HUES6 (cell line): ENCODE results near the gene WDR74.
A peak's percentile ranks its signal among the peaks of the same experiment; 100 is the strongest.
"Not testable (repeated sequence)": the region's sequence is repeated elsewhere in the genome, so short reads cannot be mapped to it uniquely, and the experiment has no call there.

Source experiments
- H3K27ac ChIP-seq: 2 replicates; pipeline ENCODE4 v1.7.0; 2013; ENCODE audit warnings: low read depth, mild to moderate bottlenecking, low read length, inconsistent platforms
- H3K27me3 ChIP-seq: 2 replicates; pipeline ENCODE4 v1.6.1; 2013; ENCODE audit warnings: low read length; ENCODE audit not compliant: control insufficient read depth, insufficient read depth
- H3K36me3 ChIP-seq: 2 replicates; pipeline ENCODE4 v1.6.1; 2013; ENCODE audit warnings: low read length; ENCODE audit not compliant: control insufficient read depth, insufficient read depth
- H3K4me1 ChIP-seq: 2 replicates; pipeline ENCODE4 v1.6.1; 2013; ENCODE audit warnings: low read length; ENCODE audit not compliant: control insufficient read depth, insufficient read depth
- H3K4me3 ChIP-seq: 2 replicates; pipeline ENCODE4 v1.5.1; 2013; ENCODE audit warnings: low read depth, low read length
- H3K9ac ChIP-seq: one replicate; pipeline ENCODE4 v1.6.1; 2013; ENCODE audit warnings: mild to moderate bottlenecking, low read length
- H3K9me3 ChIP-seq: 2 replicates; pipeline ENCODE4 v1.6.1; 2013; ENCODE audit warnings: low read depth, low read length; ENCODE audit not compliant: control insufficient read depth, insufficient read depth

Gene WDR74

DNA sequence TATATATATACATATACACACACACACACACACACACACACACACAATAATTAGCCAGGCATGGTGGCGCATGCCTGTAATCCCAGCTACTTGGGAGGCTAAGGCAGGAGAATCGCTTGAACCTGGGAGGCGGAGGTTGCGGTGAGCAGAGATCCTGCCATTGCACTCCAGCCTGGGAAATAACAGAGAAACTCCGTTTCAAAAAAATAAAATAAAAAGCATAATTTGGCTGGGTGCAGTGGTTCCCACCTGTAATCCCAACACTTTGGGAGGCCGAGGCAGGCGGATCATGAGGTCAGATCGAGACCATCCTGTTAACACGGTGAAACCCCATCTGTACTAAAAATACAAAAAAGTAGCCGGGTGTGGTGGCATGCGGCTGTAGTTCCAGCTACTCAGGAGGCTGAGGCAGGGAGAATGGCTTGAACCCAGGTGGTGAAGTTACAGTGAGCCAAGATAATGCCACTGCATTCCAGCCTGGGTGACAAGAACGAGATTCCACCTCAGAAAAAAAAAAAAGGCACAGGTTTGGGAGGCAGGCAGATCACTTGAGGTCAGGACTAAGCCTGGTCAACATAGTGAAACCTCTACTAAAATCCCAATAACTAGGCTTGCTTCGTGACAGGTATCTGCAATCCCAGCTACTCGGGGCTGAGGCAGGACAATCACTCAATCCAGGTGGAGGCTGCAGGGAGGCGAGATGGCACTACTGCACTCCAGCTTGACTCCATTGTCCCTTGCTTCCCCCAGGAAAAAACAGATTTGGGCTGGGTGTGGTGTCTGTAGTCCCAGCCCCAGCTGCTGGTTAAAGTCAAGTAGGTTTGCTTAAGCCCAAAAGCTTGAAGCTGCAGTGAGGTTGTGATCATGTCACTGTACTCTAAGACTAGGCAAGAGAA lies 11.8 kb upstream of the WDR74 start:
- H3K27me3 ChIP-seq = no peaks in the 10 kb centered on the region
- no peak overlapping the region for H3K27ac ChIP-seq
- H3K4me1 ChIP-seq = peaks cover 10% of the 10 kb centered on the region
- no peak overlapping the region for H3K9ac ChIP-seq
- peaks cover 41% of the 10 kb centered on the region for H3K36me3 ChIP-seq
- H3K9me3 ChIP-seq = no peaks in the 10 kb centered on the region; the same call in 1 of the 2 replicates
- H3K4me3 ChIP-seq = 0 out of 2 replicates have a peak overlapping the region, but pooled peaks have one; percentile 30

DNA sequence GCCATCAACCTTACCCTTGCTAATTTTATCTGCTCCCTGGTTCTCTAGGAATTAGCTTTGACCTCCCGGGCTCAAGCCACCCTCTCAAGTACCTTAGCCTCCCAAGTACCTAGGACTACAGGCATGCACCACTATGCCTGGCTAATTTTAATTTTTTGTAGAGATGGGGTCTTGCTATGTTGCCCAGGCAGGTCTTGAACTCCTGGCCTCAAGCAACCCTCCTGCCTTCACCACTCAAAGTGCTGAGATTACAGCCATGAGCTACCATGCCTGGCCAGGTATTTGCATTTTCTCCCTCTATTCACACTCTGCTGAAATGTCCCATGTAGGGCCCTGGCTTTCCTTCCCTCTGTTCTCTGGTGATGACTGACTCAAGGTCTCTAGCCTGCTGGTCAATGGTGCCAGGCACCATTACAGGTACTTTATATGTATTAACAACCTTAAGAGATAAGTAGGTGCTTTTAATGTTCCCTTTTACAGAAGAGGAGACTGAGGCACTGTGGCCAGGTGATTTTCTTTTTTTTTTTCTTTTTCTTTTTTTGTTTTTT lies 8.5 kb upstream of the WDR74 start:
- H3K4me3 ChIP-seq = no peak overlapping the region
- H3K4me1 ChIP-seq = peaks cover 5% of the 10 kb centered on the region; the same call in 1 of the 2 replicates
- H3K9me3 ChIP-seq = no peaks in the 10 kb centered on the region; the same call in 1 of the 2 replicates
- no peak overlapping the region for H3K27ac ChIP-seq
- H3K36me3 ChIP-seq = peaks cover 13% of the 10 kb centered on the region
- H3K9ac ChIP-seq = no peak overlapping the region
- H3K27me3 ChIP-seq = no peaks in the 10 kb centered on the region

DNA sequence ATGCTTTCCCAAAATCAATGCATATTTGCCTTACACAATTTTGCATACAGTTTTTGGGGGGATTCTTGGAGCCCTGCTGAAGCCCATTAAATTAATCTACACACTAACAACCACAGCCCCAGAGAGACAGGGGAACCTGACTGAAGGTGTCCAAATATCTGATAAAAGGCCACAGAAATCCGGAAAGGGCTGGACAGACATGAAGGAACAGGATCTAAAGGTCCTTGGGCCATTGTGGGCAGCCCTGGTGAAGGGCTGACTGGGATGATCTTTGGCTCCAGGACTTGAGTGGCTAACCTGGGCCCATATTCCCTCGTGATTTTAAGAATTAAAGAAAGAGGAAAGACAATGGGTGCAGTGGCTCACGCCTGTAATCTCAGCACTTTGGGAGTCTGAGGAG lies 6.8 kb upstream of the WDR74 start:
- Histone ChIP-seq H3K4me3 (no peak overlapping the region), H3K27ac (no peak overlapping the region), H3K4me1 (peaks cover 6% of the 10 kb centered on the region; the same call in 1 of the 2 replicates), H3K9me3 (no peaks in the 10 kb centered on the region; the same call in 1 of the 2 replicates), H3K36me3 (no peaks in the 10 kb centered on the region), H3K9ac (no peak overlapping the region), H3K27me3 (no peaks in the 10 kb centered on the region)

DNA sequence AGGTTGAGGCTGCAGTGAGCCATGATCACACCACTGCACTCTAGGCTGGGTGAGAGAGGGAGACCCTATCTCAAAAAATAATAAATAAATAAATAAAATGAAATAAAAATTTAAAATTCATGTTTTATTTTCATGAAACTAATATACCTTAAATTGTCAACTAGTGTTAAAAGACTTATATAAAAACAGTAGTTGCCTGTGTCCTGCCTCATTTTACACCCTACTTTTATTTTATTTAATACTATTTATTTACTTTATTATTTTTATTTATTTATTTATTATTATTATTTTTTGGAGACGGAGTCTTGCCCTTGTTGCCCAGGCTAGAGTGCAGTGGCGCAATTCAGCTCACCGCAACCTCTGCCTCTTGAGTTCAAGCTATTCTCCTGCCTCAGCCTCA lies 4.8 kb upstream of the WDR74 start:
- no peaks in the 10 kb centered on the region for H3K27me3 ChIP-seq
- H3K27ac ChIP-seq = no peak overlapping the region
- no peak overlapping the region for H3K4me3 ChIP-seq
- H3K9me3 ChIP-seq = no peaks in the 10 kb centered on the region; the same call in 1 of the 2 replicates
- no peak overlapping the region for H3K9ac ChIP-seq
- no peaks in the 10 kb centered on the region for H3K36me3 ChIP-seq
- H3K4me1 ChIP-seq = peaks cover 6% of the 10 kb centered on the region; the same call in 1 of the 2 replicates

DNA sequence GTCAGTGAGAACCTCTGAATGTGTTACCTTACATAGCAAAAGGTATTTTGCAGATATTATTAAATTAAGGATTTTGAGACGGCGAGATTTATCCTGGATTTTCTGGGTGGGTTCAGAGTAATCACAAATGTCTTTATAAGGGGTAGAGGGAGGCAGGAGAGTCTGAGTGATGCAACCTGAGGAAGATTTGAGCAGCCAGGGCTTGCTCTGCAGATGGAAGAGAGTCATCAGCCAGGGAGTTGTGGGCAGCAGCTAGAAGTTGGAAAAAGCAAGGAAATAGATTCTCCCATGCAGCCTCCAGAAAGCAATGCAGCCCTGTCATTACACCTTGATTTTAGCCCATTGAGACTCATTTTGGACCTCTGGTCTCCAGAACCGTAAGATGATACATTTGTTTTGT lies 4.1 kb upstream of the WDR74 start:
- Histone ChIP-seq H3K4me3 (no peak overlapping the region), H3K9ac (peak overlapping the region; percentile 10), H3K36me3 (no peaks in the 10 kb centered on the region), H3K27me3 (no peaks in the 10 kb centered on the region), H3K4me1 (peaks cover 6% of the 10 kb centered on the region; the same call in 1 of the 2 replicates), H3K9me3 (no peaks in the 10 kb centered on the region; the same call in 1 of the 2 replicates), H3K27ac (no peak overlapping the region)

DNA sequence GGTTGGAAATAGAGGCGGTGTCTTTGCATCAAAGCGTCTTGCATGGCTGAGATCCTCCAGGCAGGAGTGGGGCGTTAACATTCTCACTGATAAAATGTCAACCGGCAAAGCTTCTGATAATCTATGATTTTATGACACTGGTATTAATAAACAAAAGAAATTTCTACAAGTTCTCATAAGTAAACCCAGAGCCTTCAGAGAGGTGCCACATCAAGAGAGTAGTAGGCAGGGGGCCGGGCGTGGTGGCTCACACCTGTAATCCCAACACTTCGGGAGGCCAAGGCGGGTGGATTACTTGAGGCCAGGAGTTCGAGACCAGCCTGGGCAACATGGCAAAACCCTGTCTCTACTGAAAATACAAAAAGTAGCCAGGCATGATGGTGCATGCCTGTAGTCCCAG lies 3.5 kb upstream of the WDR74 start:
- H3K27me3 ChIP-seq, H3K9me3 ChIP-seq, H3K36me3 ChIP-seq, H3K4me1 ChIP-seq: not testable (repeated sequence)
- Histone ChIP-seq H3K9ac (peak overlapping the region; percentile 96), H3K27ac (peak overlapping the region; percentile 99; the same call in 1 of the 2 replicates), H3K4me3 (peak overlapping the region; percentile 55)

DNA sequence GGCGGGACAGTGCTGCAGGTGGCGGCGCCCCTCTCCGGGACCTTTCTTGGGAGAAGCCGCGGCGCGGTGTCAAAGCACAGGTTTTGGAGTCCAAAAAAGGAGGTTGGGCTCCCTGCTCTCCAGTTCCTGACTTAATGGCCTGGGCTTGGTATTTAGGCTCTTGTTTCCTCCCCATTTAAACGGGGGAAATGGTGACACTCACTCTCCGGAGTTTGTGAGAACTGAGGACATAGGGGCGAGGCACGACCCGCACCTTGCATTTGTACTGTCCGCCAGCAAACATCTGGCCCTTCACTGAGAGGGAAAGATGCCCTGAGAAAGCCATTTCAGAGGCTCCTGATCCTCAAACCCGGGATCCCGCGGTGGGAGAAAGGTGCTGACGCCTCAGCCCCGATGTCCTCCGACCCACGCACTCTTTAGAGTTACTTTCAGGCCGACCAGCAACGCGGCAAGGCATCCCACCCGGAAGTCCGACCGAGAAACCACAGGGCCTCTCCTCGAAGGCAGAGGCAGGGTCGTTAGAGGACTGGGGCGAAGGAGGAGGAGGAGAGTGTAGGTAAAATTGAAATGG lies 2.9 kb upstream of the WDR74 start:
- H3K27me3 ChIP-seq = no peaks in the 10 kb centered on the region
- no peaks in the 10 kb centered on the region; the same call in 1 of the 2 replicates for H3K9me3 ChIP-seq
- peaks cover 6% of the 10 kb centered on the region; the same call in 1 of the 2 replicates for H3K4me1 ChIP-seq
- peak overlapping the region; percentile 55 for H3K4me3 ChIP-seq
- peaks cover 5% of the 10 kb centered on the region for H3K36me3 ChIP-seq
- peak overlapping the region; percentile 96 for H3K9ac ChIP-seq
- peak overlapping the region; percentile 99 for H3K27ac ChIP-seq

DNA sequence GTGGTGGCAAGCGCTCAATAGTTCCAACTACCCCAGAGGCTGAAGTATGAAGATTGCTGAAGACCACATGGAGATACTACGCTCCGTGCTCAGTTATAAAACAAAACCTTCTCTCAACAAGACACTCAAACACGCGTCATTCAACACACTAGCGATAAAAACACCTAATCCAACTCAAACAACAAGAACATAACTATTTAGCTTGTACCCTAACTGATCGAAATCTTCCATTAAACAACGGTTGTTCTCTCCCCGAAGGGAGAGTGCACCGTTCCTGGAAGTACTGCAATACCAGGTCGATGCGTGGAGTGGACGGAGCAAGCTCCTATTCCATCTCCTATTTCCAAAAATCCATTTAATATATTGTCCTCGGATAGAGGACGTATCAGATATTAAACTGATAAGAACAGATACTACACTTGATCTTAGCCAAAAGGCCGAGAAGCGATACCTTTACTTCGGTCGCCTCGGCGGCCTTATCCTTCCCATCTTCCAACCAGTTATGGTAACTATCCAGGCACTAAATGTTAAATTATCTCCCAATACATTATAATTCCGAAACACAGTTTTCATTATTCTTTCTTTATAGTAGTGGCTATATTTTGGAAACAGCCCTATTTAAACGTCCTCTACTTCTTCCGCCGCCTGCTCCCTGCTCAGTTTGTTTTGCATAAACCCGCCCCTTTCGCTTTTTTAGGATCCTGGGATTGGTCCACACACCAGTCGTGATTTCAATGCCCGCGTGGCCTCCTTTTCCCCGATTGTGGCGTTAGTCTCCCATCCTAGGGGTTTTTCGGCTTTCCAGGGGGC lies 2.2 kb upstream of the WDR74 start:
- Histone ChIP-seq H3K4me3 (peak overlapping the region; percentile 55), H3K27ac (peak overlapping the region; percentile 99), H3K36me3 (peaks cover 10% of the 10 kb centered on the region), H3K4me1 (peaks cover 6% of the 10 kb centered on the region; the same call in 1 of the 2 replicates), H3K27me3 (no peaks in the 10 kb centered on the region), H3K9ac (peak overlapping the region; percentile 96), H3K9me3 (no peaks in the 10 kb centered on the region)

DNA sequence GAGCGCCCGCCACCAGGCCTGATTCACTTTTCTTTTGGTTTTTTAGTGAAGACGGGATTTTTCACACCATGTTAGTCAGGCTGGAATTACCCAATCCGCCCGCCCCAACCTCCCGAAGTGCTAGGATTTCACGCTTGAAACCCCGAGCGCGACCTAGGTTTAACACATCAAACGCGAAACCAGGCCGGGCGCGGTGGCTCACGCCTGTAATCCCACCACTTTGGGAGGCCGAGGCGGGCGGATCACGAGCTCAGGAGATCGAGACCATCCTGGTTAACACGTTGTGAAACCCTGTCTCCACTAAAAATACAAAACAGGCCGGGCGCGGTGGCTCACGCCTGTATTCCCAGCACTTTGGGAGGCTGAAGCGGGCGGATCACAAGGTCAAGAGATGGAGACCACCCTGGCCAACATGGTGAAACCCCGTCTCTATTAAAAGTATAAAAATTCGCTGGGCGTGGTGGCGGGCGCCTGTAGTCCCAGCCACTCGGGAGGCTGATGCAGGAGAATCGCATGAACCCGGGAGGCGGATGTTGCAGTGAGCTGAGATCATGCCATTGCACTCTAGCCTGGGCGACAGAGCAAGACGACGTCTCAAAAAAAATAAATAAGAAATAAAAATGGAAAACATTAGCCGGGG lies 1.5 kb upstream of the WDR74 start:
- H3K27me3 ChIP-seq, H3K9me3 ChIP-seq, H3K4me1 ChIP-seq: not testable (repeated sequence)
- peak overlapping the region; percentile 94 for H3K9ac ChIP-seq
- peak overlapping the region; percentile 69; the same call in 1 of the 2 replicates for H3K27ac ChIP-seq
- peak overlapping the region; percentile 83 for H3K4me3 ChIP-seq
- H3K36me3 ChIP-seq = peaks cover 18% of the 10 kb centered on the region

DNA sequence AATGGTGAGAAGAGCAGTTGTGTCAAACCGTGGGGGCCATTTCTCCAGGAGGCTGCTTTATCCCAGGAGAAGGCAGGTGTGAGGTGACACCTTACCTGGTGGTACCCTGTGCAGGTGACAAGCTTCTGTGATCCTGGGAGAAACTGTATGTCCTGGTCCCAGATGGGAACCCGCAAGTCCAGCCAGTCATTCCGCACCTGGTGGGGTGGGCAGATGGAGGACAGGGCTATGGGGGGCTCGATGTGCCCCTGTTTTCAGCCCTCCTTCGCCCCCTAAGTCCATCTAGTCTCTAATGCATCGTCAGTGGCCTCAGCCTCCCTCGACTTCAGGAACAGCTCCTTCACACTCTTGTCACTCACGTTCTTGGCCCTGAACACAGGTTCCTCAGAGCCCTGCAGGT lies 4.1 kb downstream of the WDR74 start:
- Histone ChIP-seq H3K27me3 (no peaks in the 10 kb centered on the region), H3K9me3 (no peaks in the 10 kb centered on the region), H3K27ac (no peak overlapping the region), H3K36me3 (peaks cover 43% of the 10 kb centered on the region), H3K4me1 (peaks cover 4% of the 10 kb centered on the region; the same call in 1 of the 2 replicates), H3K9ac (no peak overlapping the region), H3K4me3 (no peak overlapping the region)
